Thyroid gland (tissue), 4 donors: Measurements from ENCODE around the gene ITPR2.

Experiments
- POLR2A ChIP-seq, 2 donors: fragments of 450-650 bp; IDR thresholded peaks; one replicate each; pipeline ENCODE4 v1.6.1; 2017; ENCODE audit warnings: antibody characterized with exemption in 2 of 2, mild to moderate bottlenecking in 2 of 2, moderate library complexity in 1 of 2
- TF ChIP-seq, protein P1 (sequence below), 6 experiments: fragments of 200-600 bp in 3 of 6; fragments of 450-650 bp in 3 of 6; sonication (generic) in 3 of 6; IDR thresholded peaks; one replicate each; pipeline ENCODE4 v1.5.1; 2016 to 2019; ENCODE audit warnings: antibody characterized with exemption in 6 of 6, mild to moderate bottlenecking in 2 of 6, inconsistent platforms in 1 of 6, moderate library complexity in 1 of 6

DNA sequence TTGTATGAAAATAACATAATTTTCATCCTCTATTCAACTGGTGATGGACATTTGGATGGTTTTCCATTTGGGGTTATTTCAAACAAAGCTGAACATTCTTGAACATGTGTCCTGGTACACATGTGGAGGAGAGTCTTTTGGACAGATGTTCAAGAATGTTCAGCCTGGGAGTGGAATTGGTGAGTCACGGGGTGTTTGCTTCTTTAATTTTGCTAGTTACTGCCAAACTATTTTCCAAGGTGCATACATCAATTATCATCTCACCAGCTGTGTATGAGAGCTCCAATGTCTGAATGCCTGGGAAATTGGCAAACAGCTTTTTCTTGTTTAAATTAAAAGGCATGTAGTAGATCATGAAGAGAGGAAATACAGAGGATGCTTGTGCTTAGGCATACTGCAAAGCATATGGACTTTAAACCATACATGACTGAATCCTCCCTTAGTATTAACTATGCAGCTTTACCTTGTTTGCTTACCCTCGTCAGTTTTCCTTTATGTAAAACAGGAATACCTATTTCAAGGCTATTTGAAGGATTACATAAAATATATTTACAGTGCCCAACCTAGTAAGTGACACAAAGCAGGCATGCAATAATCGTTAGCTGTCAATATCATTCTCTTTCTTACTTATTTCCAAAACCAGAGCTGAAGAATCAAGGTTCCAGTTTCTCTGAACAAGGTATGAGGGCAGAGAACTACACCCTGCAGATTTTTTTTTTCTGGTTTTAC lies 152.1 kb downstream of the ITPR2 start:
- TF ChIP-seq, protein P1, sequence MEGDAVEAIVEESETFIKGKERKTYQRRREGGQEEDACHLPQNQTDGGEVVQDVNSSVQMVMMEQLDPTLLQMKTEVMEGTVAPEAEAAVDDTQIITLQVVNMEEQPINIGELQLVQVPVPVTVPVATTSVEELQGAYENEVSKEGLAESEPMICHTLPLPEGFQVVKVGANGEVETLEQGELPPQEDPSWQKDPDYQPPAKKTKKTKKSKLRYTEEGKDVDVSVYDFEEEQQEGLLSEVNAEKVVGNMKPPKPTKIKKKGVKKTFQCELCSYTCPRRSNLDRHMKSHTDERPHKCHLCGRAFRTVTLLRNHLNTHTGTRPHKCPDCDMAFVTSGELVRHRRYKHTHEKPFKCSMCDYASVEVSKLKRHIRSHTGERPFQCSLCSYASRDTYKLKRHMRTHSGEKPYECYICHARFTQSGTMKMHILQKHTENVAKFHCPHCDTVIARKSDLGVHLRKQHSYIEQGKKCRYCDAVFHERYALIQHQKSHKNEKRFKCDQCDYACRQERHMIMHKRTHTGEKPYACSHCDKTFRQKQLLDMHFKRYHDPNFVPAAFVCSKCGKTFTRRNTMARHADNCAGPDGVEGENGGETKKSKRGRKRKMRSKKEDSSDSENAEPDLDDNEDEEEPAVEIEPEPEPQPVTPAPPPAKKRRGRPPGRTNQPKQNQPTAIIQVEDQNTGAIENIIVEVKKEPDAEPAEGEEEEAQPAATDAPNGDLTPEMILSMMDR (IDR thresholded peaks at IDR 0.05) = no peak
- TF ChIP-seq POLR2A (IDR thresholded peaks at IDR 0.05) = no peak
